HepG2 (cell line): Measurements from ENCODE around the gene TAB2. TPM values are rescaled to one million over a fixed set of nuclear protein-coding genes. Genes with fewer than 3 reads are reported as not detected.
A peak's percentile ranks its signal among the peaks of the same experiment; 100 is the strongest.

Experiments used
- ATAC-seq: fragments of 200-7000 bp; cut with Tn5 transposase; 3 replicates; pipeline ENCODE4 v1.9.1; 2020; ENCODE audit warnings: mild to moderate bottlenecking, moderate library complexity
- BruUV-seq: library from RNA; stranded (reverse); fragments of 400-500 nt; replicated peaks from 2 replicates; lab custom pipeline; 2021; lab: Mats Ljungman, UMichigan
- CTCF ChIA-PET: fragments of 300-600 bp; formaldehyde crosslinking; extraction: SDS; loops from one replicate; lab custom pipeline; 2021; ENCODE audit warnings: low total read pairs, inconsistent platforms, low intra/inter-chr PET ratio; lab: Yijun Ruan, JAX
- POLR2A ChIA-PET: fragments of 350-600 bp; sonication (Branson Sonifier 250); formaldehyde crosslinking; loops from one replicate; lab custom pipeline; 2020; ENCODE audit warnings: antibody characterized with exemption, inconsistent platforms; lab: Yijun Ruan, JAX
- DNase-seq: peaks from one replicate; pipeline ENCODE4 v3.0.0-alpha.2; 2015; ENCODE audit warnings: low spot score
- FAIRE-seq: peaks from 3 replicates; lab custom pipeline; 2011; peaks lifted over from hg19 to GRCh38; lab: Jason Lieb, UNC
- H2AFZ ChIP-seq: one replicate; pipeline ENCODE4 v1.6.1; 2011; ENCODE audit warnings: low read length, inconsistent platforms
- H3K27ac ChIP-seq: fragments of 300-600 bp; 3 replicates; pipeline ENCODE4 v1.8.0; 2011; ENCODE audit warnings: mixed run types, mild to moderate bottlenecking, mixed read lengths, low read length, inconsistent platforms; ENCODE audit not compliant: insufficient read depth; ENCODE audit errors: extremely low read length
- H3K27me3 ChIP-seq, 2 experiments: fragments of 200-600 bp in 1 of 2; 2 replicates in 1 of 2; 3 replicates in 1 of 2; pipeline versions ENCODE4 v1.6.0 to v1.8.0; 2011; ENCODE audit warnings: low read length in 2 of 2, mild to moderate bottlenecking in 2 of 2, moderate library complexity in 2 of 2, inconsistent platforms in 1 of 2; ENCODE audit not compliant: insufficient read depth in 2 of 2, control insufficient read depth in 1 of 2
- H3K36me3 ChIP-seq, 2 experiments: fragments of 200-600 bp in 1 of 2; replicated peaks in 1 of 2; 2 replicates in 1 of 2; 3 replicates in 1 of 2; pipeline versions ENCODE4 v1.5.1 to v1.8.0; 2011; ENCODE audit warnings: low read length in 2 of 2, inconsistent platforms in 1 of 2; ENCODE audit not compliant: insufficient read depth in 2 of 2, control insufficient read depth in 1 of 2
- H3K4me1 ChIP-seq: 2 replicates; pipeline ENCODE4 v1.5.1; 2012; ENCODE audit warnings: low read length, inconsistent platforms; ENCODE audit not compliant: insufficient read depth
- H3K4me2 ChIP-seq: 2 replicates; pipeline ENCODE4 v1.6.0; 2011; ENCODE audit warnings: low read depth, low read length, inconsistent platforms
- H3K4me3 ChIP-seq, 3 experiments: fragments of 200-600 bp in 1 of 3; sonication (generic), shearing (Covaris generic) in 1 of 3; replicated peaks in 1 of 3; 2 replicates each; pipeline ENCODE4 v1.5.1; 2011 to 2016; ENCODE audit warnings: low read length in 3 of 3, inconsistent platforms in 2 of 3, low read depth in 2 of 3, mild to moderate bottlenecking in 2 of 3, control low read depth in 1 of 3, mixed read lengths in 1 of 3; ENCODE audit not compliant: insufficient read depth in 1 of 3
- H3K79me2 ChIP-seq: one replicate; pipeline ENCODE4 v1.6.1; 2011; ENCODE audit warnings: low read length, inconsistent platforms; ENCODE audit not compliant: insufficient read depth
- H3K9ac ChIP-seq: 2 replicates; pipeline ENCODE4 v1.6.0; 2011; ENCODE audit warnings: mild to moderate bottlenecking, low read depth, low read length, inconsistent platforms; ENCODE audit not compliant: insufficient read depth
- H3K9me3 ChIP-seq: 2 replicates; pipeline ENCODE4 v1.5.1; 2012; ENCODE audit warnings: mild to moderate bottlenecking, low read length
- H4K20me1 ChIP-seq: 2 replicates; pipeline ENCODE4 v1.6.0; 2011; ENCODE audit warnings: inconsistent platforms, mild to moderate bottlenecking, low read length, moderate library complexity; ENCODE audit not compliant: insufficient read depth
- UBTF ChIP-seq: sonication (generic); formaldehyde crosslinking; IDR thresholded peaks from 2 replicates; pipeline ENCODE4 v1.4.0; 2020; ENCODE audit warnings: mild to moderate bottlenecking, missing genetic modification reagents
- ZNF431 ChIP-seq: sonication (generic); formaldehyde crosslinking; IDR thresholded peaks from 2 replicates; pipeline ENCODE4 v1.9.0; 2022; ENCODE audit warnings: missing genetic modification reagents, low read depth, mild to moderate bottlenecking, borderline replicate concordance
- WGBS: methylation state at CpG from one replicate; pipeline ENCODE4 v1.1.6; 2017; ENCODE audit warnings: low lambda C conversion rate; 5-methylcytosine and 5-hydroxymethylcytosine counted together
- in situ Hi-C: cut with HindIII; loops from 2 replicates; pipeline ENCODE4 v1.10.0; 2017; ENCODE audit warnings: low pct_unique_long_range_greater_than_20kb; ENCODE audit not compliant: extremely low pct_ligation_motif_present
- intact Hi-C: fragments of 100-400 bp; cut with micrococcal nuclease; formaldehyde crosslinking; loops from one replicate; pipeline ENCODE4 v1.10.0; 2022; ENCODE audit not compliant: unreplicated experiment
- polyA plus RNA-seq, 8 experiments: library from polyadenylated mRNA; depleted of rRNA in 3 of 8; stranded (reverse) in 7 of 8; unstranded in 1 of 8; fragments of >200 nt; fragmentation: Illumina TruSeq in 4 of 8; extraction: Trizol in 4 of 8; gene quantifications; 2 replicates each; pipeline versions ENCODE4 v1.2.1 to v1.2.3, GENCODE V29; 2011 to 2016; ENCODE audit warnings: low read depth in 4 of 8, missing spikeins in 1 of 8, mixed read lengths in 1 of 8; ENCODE audit not compliant: insufficient read depth in 1 of 8
- total RNA-seq, 5 experiments: library from RNA; depleted of rRNA; stranded (reverse); fragments of >200 nt; fragmentation: Illumina TruSeq; extraction: Trizol; gene quantifications; 2 replicates each; pipeline ENCODE4 v1.2.3, GENCODE V29; 2016; ENCODE audit warnings: low read depth in 1 of 5
- TF ChIP-seq, protein P1 (sequence below): IDR thresholded peaks from 2 replicates; pipeline ENCODE4 v1.6.1; 2018; ENCODE audit warnings: missing genetic modification reagents, mild to moderate bottlenecking, missing compliant biosample characterization

TAB2 gene
- total and polyA plus RNA-seq, 2 of the 13 experiments (the other 11 are each of a cell fraction or from before 2014, with no cell fraction given) = 23.7 to 50.2 TPM

DNA sequence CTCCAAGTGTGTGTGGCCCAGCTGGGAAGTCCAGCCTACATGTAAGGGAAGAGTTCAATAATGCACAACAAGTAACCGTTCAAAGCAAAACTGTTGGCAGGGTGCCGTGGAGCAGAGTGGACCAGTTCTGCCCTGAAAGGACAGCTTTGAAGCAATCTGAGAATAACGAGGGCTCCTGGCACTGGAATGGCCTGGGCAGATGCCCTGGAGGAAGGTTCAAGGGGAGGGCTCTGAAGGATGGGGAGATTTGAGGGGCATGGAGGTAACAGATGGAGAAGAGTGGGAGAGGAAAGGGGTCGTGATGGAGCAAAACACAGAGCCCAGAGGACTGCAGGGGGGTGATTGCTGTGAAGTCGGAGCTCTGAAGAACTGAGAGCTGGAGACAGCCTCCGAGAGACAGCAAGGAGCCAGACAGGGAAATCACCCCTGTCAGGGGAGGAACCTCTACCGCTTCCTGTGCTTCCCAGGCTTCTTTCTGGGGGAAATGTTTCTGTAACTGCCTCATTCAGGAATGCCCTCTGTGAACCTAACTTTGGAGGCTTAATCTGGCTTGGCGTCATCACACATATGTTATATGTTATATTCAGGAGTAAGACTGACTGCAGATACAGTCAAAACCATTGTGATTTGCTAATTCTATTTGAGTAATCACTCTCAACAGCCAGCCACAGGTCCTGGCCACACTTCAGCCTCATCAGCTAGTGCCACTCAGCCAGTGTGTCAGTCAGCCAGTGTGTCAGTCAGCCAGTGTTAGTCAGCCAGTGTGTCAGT is 126.1 kb downstream of the TAB2 start:
- DNase-seq (no peak), FAIRE-seq (no peak), ATAC-seq (no peak)
- BruUV-seq = no TSS peak
- no peak overlapping the region for H3K4me2 ChIP-seq
- intact Hi-C loops (no loop called here), in situ Hi-C loops (no loop called here)
- peaks cover 45% of the 10 kb centered on the region for H3K4me1 ChIP-seq
- no peak overlapping the region for H3K4me3 ChIP-seq
- H3K27ac ChIP-seq = no peak overlapping the region
- CTCF ChIA-PET = no interaction called here
- H3K36me3 ChIP-seq = no peaks in the 10 kb centered on the region
- POLR2A ChIA-PET = no interaction called here
- no peaks in the 10 kb centered on the region for H3K79me2 ChIP-seq
- no peaks in the 10 kb centered on the region for H3K9me3 ChIP-seq
- 64% methylated on average over 8 of the region's 8 CpGs for WGBS
- H4K20me1 ChIP-seq = no peaks in the 10 kb centered on the region
- no peaks in the 10 kb centered on the region for H3K27me3 ChIP-seq
- H2AFZ ChIP-seq = no peak overlapping the region
- H3K9ac ChIP-seq = no peak overlapping the region
- TF ChIP-seq UBTF (CRISPR knock-in tag) (no peak), ZNF431 (CRISPR knock-in tag) (0 out of 2 replicates have a peak, but pooled peaks have one; percentile 23)
- TF ChIP-seq, protein P1, sequence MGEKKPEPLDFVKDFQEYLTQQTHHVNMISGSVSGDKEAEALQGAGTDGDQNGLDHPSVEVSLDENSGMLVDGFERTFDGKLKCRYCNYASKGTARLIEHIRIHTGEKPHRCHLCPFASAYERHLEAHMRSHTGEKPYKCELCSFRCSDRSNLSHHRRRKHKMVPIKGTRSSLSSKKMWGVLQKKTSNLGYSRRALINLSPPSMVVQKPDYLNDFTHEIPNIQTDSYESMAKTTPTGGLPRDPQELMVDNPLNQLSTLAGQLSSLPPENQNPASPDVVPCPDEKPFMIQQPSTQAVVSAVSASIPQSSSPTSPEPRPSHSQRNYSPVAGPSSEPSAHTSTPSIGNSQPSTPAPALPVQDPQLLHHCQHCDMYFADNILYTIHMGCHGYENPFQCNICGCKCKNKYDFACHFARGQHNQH (CRISPR knock-in tag) = peak; percentile 62; the same call in 1 of the 2 replicates
